ENCODE data around the gene NGLY1. TPM values are rescaled to one million over a fixed set of nuclear protein-coding genes. Genes with fewer than 3 reads are reported as not detected.
A peak's percentile ranks its signal among the peaks of the same experiment; 100 is the strongest.

NGLY1 gene
- total RNA-seq, 1 donor from 2014 or later, result 18.3 TPM

DNA sequence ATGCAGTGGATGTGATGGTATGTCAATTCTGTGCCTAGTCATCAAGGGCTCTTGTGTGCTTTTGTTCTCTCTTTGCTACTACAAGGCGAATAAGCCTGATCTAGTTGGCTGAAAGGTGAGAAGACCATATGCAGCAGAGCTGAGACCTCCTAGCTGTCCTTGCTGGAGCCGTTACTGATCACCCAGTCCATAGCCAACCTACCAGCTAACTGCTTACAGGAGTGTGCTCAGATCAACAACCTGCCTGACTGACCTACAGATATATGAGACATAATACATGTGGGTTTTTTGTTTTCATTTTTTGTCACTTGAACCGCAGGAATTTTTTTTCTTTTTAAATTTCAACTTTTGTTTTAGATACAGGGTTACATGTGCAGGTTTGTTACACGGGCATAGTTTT lies 29.4 kb upstream of the NGLY1 start:
- H3K4me3 ChIP-seq (ENCODE audit: low read depth, low read length), result no peak overlapping the region
- TF ChIP-seq, protein P1, sequence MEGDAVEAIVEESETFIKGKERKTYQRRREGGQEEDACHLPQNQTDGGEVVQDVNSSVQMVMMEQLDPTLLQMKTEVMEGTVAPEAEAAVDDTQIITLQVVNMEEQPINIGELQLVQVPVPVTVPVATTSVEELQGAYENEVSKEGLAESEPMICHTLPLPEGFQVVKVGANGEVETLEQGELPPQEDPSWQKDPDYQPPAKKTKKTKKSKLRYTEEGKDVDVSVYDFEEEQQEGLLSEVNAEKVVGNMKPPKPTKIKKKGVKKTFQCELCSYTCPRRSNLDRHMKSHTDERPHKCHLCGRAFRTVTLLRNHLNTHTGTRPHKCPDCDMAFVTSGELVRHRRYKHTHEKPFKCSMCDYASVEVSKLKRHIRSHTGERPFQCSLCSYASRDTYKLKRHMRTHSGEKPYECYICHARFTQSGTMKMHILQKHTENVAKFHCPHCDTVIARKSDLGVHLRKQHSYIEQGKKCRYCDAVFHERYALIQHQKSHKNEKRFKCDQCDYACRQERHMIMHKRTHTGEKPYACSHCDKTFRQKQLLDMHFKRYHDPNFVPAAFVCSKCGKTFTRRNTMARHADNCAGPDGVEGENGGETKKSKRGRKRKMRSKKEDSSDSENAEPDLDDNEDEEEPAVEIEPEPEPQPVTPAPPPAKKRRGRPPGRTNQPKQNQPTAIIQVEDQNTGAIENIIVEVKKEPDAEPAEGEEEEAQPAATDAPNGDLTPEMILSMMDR (conservative IDR thresholded peaks at IDR 0.05; ENCODE audit: low read depth, low read length), result no peak
- DNase-seq (ENCODE audit: low read depth), result no peak

DNA sequence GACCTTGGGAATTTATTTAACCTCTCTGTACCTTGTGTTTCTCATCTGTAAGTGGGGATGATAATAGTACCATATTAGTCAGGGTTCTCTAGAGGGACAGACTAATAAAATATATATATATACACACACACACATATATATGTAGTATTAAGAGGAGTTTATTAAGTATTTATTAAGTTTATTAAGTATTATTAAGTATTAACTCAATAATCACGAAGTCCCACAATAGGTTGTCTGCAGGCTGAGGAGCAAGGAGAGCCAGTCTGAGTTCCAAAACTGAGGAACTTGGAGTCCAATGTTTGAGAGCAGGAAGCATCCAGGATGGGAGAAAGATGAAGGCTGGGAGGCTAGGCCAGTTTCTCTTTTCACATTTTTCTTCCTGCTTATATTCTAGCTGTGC lies 21.4 kb upstream of the NGLY1 start:
- TF ChIP-seq, protein P1 (conservative IDR thresholded peaks at IDR 0.05; ENCODE audit: low read depth, low read length), result no peak
- DNase-seq (ENCODE audit: low read depth), result no peak

DNA sequence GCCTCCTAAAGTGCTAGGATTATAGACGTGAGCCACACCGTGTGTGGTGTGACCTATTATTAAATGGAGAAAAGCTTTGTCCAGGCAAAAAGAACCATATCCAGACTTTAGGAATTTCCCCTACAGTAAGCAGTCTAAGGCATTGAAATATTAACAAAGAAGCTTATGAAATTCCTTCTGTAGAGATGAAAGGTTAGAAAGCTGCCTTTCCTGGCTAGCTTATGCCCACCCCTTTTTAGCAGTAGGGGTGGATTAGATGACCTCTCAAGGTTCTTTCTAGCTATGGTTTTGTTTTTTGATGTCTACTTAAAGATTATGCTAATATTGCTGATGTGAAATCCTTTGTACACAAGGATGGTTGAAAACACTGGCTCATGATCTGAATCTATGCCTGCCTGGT lies 20.6 kb upstream of the NGLY1 start:
- H3K4me3 ChIP-seq (ENCODE audit: low read depth, low read length), result no peak overlapping the region
- DNase-seq (ENCODE audit: low read depth), result no peak
- TF ChIP-seq, protein P1 (conservative IDR thresholded peaks at IDR 0.05; ENCODE audit: low read depth, low read length), result no peak

More for the DNA sequence above, 21.4 kb upstream of the NGLY1 start:
- no peak overlapping the region for H3K4me3 ChIP-seq (ENCODE audit: low read depth, low read length)

DNA sequence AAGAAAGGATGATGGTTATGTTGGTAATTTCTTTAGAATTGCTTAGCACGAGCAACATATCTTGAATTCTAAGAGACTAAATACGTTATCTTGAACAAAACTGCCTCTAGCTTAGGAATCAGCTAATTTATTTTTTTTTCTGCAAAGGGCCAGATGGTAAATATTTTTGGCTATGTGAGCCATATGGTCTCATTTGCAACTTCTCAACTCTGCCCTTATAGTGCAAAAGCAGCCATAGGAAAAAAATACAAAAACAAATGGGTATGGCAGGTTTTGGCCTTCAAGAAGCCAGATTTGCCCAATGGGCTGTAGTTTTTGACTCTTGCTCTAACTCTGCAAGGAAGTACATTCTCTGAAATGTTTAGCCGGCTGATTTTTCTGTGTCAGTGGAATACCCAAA lies 18.5 kb upstream of the NGLY1 start:
- TF ChIP-seq, protein P1 (conservative IDR thresholded peaks at IDR 0.05; ENCODE audit: low read depth, low read length), result no peak
- no peak overlapping the region for H3K4me3 ChIP-seq (ENCODE audit: low read depth, low read length)
- no peak for DNase-seq (ENCODE audit: low read depth)

DNA sequence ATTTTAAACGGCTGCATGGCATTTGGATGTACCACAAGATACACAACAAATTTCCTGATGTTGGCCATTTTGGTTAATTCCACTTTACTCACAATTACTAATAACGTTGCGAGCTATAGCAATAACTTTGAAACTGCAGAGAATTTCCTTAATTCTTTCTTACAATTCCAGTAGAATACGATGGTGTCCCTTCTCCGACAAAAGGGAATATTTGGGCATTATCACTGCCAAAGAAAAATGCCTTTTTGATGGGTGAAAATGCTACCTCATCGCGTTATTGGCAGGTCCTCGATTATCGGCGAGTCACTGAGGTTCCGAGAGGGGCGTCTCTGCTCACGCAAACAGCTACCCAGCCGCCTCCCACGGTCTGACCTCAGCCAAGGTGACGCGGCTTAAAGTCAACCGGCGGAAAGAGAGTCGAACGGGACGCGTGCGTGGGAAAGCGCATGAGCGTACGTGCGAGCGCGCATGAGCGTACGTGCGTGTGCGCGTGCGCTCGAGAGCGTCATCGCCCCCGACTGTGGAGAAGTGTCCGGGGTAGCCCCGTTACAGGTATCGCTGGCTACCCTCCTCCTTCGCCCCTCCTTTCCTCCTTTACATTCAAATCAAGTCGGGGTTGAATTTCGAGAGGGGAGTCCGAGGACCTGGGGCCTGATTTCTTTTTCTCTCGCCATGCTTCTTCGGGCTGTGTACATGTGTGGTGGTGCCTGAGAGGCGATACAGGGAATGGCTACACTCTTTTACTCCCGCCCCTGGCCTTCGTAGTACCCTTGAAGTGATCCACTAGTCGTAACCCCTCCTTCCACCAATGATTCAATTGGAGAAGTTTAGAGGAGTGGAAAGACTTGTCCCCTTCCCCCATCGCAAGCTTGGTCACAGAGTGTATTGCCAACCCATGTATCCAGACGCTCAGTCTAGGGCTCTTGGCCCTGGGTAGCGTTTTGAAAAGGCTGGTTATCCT lies 6.6 kb upstream of the NGLY1 start, which contains the start of gene OXSM:
TSS of gene OXSM (plus strand) at position 495 of the 961 bp plus-strand sequence. CDS start 931 bp downstream, outside the sequence.
- DNase-seq (ENCODE audit: low read depth), result peak; percentile 68
- TF ChIP-seq, protein P1 (conservative IDR thresholded peaks at IDR 0.05; ENCODE audit: low read depth, low read length), result no peak
- H3K4me3 ChIP-seq (ENCODE audit: low read depth, low read length), result peak within 1 kb of the TSS; percentile 71

DNA sequence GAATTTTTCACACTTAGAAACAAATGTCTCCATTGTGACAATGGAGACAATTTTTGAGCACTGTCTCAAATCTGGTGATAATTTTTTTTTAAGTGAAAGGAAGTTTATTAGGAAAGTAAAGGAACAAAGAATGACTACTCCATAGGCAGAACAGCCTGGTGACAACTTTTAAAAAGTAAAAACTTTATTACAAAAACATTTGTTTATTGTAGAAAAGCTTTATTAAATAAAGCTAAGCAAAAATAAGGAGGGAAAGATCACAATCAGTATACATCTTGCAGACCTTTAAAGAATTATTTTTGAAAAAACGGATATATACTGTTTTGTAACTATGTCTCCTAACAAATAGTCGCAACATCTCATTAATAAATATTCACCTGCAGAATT lies 6.0 kb upstream of the NGLY1 start:
- H3K4me3 ChIP-seq (ENCODE audit: low read depth, low read length), result peak overlapping the region; percentile 71
- TF ChIP-seq, protein P1 (conservative IDR thresholded peaks at IDR 0.05; ENCODE audit: low read depth, low read length), result no peak

More for the DNA sequence above, 6.0 kb upstream of the NGLY1 start:
- DNase-seq (ENCODE audit: low read depth), result no peak

Data from epithelial cell of proximal tubule (primary cell).